GM18907 (cell line): ENCODE results near the gene GPS1.
A peak's percentile ranks its signal among the peaks of the same experiment; 100 is the strongest.

Source experiments
- ATAC-seq: cut with Tn5 transposase; IDR thresholded peaks from one replicate; pipeline ENCODE4 v1.9.1; 2021; ENCODE audit warnings: mild to moderate bottlenecking, moderate library complexity; ENCODE audit not compliant: unreplicated experiment

GPS1 gene

GRCh38 chr17:82041144-82041814 lies 10.4 kb upstream of the GPS1 start:
- ATAC-seq: no peak

- ATAC-seq: no peak
Measured at GRCh38 chr17:82042649-82043048, 9.0 kb upstream of the GPS1 start.

GRCh38 chr17:82043507-82043906 lies 8.2 kb upstream of the GPS1 start:
- no peak for ATAC-seq

GRCh38 chr17:82045936-82046484 lies 5.7 kb upstream of the GPS1 start:
- no peak for ATAC-seq

DNA sequence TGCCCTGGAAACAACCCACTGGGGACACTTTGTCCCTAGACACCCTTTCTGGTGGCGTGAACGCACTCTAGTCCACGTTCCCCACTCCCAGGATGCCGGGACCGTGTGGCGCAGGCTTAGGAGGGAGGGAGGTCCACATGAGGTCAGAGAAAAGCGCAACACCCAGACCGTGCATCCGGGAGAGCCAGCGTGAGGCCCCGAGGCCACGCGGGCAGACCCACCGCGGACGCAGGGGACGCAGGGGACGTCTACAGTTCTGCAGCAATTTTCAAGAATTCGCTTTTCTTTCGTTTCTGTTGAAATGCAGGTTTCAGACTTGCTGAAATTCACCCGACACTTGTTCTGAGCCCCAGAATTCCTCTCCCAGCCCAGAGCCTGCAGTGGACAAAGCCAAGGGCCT lies 4.8 kb upstream of the GPS1 start:
- ATAC-seq: no peak

- no peak for ATAC-seq
Measured at GRCh38 chr17:82047379-82047778, 4.3 kb upstream of the GPS1 start.

DNA sequence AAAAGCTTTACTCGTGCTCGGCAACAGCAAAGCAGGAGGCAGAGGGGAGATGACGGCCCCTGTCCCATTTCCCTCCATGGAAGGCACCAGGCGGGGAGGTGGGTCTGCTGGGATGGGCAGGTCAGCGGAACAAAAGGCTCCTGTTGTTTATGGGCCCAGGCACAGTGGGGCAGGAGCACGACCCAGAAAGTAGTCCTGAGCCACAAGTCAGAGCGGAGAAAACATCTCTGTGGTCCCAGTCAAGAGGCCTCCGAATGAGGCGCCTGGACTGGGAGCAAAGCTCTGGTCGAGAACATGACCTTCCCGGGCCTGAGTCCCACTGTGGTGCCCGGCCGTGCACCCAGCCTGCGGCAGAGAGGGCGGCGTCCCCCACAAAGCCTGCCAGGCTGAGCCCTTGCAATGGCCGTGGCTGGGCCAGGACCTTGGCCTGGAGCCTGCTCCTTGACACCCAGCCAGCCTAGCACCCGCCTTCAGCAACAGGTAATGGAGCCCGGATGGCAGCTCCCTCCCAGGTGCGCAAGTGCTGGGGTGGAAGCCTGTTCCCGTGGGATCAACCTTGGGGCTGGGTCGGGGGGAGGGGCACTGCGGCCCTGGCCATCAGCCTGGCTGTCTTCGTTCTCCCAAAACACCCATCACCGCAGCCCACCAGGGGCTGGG lies 3.7 kb upstream of the GPS1 start:
- no peak for ATAC-seq

DNA sequence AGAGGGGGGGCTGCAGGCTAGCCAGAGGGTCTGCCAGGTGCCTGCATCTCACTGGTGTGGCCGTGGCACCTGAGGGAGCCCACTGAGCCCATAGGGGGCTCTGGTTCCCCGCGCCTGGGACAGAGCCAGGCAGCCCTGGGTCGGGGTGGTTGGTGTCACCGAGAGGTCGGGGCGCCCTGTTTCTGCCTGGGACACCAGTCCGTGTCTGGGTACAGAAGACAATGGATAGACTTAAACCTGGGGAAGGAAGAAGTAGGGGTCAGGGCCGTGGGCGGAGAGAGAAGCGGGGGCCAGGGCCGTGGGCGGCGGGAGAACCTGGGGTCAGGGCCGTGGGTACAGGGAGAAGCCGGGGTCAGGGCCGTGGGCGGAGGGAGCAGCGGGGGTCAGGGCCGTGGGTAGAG lies 3.1 kb upstream of the GPS1 start:
- ATAC-seq: no peak

- no peak for ATAC-seq
Measured at GRCh38 chr17:82049106-82049505, 2.6 kb upstream of the GPS1 start.

- no peak for ATAC-seq
Measured at GRCh38 chr17:82049521-82049971, 2.2 kb upstream of the GPS1 start.

GRCh38 chr17:82050152-82050760 lies 1.4 kb upstream of the GPS1 start:
- no peak for ATAC-seq

DNA sequence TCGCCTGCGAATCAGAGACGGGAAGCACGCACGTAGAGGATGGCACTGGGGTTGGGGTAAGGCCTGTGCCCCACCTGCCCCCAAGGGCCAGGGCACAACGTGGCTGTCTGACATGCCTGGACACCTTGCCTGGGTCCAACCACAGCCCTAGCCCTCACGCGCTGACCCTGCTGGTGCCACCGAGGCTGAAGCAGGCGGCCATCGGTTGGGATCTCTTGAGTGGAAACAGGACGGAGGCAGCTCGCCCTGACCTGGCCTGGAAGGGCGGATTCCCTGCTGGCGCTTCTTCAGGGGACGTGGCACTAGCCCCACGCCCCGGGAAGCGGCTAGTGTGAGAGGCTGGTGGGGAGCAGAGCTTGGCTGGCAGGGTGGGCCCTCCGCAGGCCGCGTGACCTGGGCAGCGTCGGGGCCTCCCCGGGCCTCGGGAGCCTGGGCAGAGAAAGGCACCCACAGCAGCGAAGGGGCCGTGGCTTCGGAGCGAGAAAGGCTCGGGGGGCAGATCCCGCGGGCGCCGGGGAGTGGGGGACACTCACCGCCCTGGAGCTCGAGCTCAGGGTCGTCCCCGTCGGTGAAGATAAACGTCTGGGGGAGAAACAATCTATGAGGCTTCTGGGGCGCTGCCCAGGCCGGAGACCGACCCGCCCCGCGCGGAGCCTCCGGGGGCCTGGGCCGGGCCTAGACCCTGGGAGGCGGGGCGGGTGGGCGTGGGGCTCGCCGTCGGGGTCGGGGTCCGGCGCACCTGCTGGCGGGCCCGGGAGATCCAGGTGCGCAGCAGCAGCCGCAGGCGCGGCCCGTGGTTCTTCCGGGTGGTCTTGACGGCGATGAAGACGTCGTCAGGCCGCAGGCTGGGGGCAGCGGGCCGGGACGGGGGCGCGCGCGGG lies 697 bp upstream of the GPS1 start:
- ATAC-seq: peak; percentile 13

DNA sequence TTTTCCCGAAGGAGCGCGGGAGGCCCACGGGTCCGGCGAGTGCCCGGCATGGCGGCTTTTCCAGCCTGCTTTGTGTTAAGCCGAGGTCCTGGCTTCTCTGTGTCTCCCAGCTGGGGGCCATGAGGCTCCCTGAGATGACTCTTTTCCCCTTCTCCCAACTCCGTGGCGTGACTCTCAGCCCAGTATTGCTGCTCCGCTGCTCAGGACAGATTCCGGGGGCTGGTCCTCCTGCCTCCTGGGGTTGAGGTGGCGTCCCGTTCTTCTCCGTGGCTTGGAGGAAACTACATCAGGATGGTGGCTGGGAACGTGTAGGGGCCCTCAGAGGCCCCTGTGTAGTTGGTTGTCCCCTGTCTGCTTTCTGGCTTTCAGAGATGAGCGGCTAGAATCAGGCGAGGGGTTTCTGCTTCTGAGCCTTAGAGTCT lies 951 bp downstream of the GPS1 start:
- ATAC-seq: no peak

DNA sequence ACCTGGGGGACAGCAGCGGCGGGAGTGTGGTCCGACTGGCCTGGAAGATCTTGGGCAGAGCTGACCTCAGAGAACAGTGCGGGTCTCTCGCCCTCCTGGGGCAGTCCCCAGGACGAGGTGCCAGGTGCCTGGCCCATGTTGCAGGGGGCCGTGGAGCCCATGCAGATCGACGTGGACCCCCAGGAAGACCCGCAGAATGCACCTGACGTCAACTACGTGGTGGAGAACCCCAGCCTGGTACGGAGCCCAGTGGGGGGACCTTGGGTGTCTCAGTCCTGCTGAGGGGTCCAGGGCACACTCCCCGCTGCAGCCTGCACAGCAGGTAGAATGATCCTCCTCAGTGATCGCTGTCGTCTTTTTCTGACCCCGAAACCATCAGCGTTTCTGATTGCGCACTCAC lies 1.4 kb downstream of the GPS1 start:
- no peak for ATAC-seq

GRCh38 chr17:82053556-82054263 lies 2.0 kb downstream of the GPS1 start:
- ATAC-seq: no peak

DNA sequence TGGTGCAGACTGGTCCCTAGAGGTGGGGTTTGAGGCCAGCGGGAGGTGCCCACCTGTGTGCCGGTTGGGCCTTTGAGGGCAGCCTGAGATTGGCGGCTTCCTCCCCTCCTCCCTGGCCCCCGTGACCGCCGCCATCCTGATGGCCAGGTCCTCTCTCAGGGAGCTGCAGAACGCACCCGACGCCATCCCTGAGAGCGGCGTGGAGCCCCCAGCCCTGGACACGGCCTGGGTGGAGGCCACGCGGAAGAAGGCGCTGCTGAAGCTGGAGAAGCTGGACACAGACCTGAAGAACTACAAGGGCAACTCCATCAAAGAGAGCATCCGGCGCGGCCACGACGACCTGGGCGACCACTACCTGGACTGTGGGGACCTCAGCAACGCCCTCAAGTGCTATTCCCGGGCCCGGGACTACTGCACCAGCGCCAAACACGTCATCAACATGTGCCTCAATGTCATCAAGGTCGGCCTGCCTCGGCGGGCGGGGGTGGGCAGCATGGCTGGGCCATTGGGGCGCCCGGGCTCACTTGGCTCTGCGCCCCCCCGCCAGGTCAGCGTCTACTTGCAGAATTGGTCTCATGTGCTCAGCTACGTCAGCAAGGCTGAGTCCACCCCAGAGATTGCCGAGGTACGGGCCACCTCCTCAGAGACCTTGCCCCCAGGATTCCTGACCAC lies 2.8 kb downstream of the GPS1 start:
- no peak for ATAC-seq

GRCh38 chr17:82055023-82055964 lies 3.6 kb downstream of the GPS1 start:
- no peak for ATAC-seq

- no peak for ATAC-seq
Measured at GRCh38 chr17:82055965-82056728, 4.4 kb downstream of the GPS1 start.
